Colon (tissue), 2 donors: ENCODE results near the gene ADCY7.

ENCODE experiments used
- FAIRE-seq: peaks from 2 replicates; lab custom pipeline; 2012; peaks lifted over from hg19 to GRCh38; lab: Jason Lieb, UNC
- donor health status: control.
- donor health status: control.

The ADCY7 gene

DNA sequence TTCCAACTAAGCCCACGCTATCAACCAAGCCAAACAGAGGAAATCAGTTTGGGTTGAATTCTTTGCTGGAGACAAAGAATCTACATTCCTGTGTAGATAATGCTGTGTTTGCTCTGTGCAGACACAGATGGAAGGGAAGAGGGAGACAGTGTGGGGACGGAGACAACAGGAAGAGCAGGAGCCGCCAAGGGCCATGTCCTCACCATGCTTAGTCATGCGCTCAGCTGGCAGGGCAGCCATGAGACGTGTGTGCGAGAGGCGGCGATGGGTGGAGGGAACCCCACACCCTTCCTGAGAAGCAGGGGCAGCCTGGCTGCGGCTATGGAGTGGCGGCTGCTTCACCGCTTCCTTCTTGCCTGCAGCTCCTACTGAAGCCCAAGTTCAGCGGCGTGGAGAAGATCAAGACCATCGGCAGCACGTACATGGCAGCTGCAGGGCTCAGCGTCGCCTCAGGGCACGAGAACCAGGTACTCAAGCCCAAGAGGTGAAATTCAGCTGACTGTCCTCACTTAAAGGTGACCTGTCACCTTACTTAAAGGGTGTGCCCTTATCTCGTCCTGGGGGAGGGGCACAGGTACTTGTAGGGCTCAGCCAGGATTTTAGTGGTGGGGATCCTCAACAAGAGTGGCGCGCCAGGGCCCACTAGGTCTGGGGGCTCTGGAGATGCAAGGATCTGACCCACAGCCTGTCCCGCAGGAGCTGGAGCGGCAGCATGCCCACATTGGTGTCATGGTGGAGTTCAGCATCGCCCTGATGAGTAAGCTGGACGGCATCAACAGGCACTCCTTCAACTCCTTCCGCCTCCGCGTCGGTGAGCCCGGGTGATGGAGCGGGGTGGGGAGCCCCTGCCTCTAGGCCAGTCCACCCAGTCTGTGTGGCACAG, 47.5 kb downstream of the ADCY7 start:
- FAIRE-seq = no peak

GRCh38 chr16:50314665-50315064, 48.3 kb downstream of the ADCY7 start:
- FAIRE-seq = no peak

DNA sequence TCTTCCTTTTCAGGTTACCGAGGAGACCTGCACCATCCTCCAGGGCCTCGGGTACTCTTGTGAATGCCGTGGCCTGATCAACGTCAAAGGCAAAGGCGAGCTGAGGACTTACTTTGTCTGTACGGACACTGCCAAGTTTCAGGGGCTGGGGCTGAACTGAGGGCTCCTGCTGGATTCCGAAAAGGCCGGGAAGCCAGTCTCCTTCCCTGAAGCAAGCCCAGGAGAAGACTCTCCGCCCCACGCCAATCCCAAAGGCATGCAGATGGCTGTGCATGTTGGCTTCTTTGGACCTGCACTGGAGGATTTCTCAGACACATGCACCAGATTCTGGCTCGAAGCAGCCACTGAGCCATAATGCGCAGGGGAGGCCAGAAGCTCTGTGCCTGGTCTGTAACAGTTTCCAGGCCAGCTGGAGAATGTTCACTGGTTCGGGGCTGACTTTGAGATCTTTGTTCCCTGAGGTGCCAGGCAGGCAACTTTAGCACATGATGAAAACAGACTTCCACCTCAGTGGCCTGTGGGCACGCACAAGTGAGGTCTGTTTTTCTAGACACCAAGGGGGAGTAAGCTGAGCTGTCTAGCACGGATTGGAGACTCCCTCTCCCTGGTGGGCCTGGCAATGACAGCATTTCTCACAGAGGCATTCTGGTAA, 49.1 kb downstream of the ADCY7 start:
- FAIRE-seq = no peak

GRCh38 chr16:50316102-50316847, 49.9 kb downstream of the ADCY7 start:
- no peak for FAIRE-seq

GRCh38 chr16:50316848-50317630, 50.7 kb downstream of the ADCY7 start:
- FAIRE-seq = no peak

- FAIRE-seq = no peak
Observed at GRCh38 chr16:50318796-50319578, 52.6 kb downstream of the ADCY7 start.

DNA sequence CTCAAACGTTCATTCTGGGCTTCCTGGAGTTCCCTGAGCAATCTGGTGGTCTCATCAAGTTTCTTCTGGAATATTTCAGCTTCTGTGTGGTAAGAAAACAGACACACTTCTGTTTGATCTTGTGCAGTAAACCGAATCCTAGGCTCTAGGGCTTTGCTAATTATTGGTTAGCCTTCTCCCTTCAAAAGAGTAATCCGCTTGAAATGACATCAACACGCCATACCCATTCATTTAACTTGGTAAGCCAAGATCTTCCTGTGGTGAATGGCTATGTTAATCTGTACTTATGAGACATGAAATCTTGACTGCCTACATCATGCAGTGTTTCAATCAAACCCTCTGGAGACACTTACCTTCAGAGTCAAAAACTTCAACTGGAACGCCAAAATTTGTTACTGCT, 54.0 kb downstream of the ADCY7 start:
- FAIRE-seq = no peak

GRCh38 chr16:50322333-50322732, 56.0 kb downstream of the ADCY7 start:
- FAIRE-seq = no peak

DNA sequence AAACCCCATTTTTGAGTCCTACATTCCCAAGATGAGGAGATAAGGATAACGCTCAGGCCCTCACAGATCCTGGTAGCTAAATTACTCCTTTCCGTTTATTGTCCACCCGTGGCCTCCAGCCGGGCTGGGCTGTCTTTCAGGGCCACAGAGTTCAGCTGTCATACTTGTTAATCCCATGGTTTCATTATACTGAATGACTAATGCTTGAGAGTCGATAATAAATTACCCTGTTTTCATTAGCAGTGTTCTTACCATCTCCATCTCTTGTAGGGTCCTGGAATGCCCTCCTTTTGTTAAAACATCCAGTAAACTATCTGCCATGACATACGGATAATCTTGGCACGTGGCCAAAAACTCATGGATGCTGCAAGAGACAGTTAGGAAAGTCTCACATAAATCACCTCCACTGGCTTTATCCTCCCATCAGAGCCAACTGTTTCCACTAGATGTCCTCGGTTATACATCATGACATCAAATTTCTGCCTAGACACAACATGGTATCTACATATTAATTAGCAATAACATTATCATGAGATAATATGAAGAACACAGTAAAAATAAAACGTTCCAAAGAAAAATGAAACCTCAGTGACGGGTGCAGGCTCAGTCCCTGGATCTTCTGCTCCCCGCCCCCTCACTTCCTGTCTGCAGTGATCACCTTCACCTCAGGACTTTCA, 57.1 kb downstream of the ADCY7 start:
- no peak for FAIRE-seq

GRCh38 chr16:50324345-50324744, 58.0 kb downstream of the ADCY7 start:
- FAIRE-seq = no peak

- FAIRE-seq = no peak
Observed at GRCh38 chr16:50326264-50326663, 59.9 kb downstream of the ADCY7 start.

DNA sequence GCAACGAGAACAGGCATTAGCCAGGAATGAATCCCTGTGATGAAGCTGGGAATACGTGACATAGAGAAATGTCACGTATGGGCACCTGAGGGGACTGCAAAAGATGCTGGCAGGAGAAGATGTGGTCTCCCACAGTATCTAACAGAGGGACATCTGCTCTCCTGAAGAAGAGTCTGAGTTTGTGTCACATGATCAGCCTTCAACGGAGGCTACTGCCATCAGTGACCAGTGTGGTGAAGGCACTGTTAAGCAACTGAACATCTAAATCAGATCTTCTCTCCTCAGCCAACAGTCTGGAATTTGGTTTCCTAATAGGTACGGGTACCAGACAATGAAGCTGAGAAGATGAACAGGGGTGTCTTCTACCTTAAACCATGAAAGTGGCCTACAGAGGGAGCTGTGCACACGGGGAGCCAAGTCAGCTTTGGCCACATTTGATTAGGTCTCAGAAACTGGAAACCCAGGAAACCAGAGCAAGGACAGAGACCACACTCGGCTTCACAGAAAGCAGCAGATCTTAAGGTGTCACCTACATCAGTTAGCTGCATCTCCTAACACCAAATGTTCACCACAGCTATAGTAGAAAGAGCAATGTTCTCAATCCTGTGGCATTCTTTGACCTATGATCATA, 60.6 kb downstream of the ADCY7 start:
- no peak for FAIRE-seq

- FAIRE-seq = no peak
Observed at GRCh38 chr16:50329446-50330189, 63.3 kb downstream of the ADCY7 start.

DNA sequence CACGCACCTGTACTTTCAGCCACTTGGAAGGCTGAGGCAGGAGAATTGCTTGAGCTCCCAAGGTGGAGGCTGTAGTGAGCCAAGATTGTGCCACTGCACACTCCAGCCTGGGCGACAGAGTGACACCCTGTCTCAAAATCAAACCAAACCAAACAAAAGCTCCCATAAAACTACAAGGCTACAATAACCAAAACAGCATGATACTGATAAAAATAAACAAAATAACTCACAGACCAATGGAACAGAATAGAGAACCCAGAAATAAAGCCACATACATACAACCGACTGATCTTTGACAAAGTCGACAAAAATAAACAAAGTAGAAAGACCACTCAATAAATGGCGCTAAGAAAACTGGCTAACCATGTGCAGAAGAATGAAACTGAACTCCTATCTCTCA, 65.2 kb downstream of the ADCY7 start:
- no peak for FAIRE-seq

DNA sequence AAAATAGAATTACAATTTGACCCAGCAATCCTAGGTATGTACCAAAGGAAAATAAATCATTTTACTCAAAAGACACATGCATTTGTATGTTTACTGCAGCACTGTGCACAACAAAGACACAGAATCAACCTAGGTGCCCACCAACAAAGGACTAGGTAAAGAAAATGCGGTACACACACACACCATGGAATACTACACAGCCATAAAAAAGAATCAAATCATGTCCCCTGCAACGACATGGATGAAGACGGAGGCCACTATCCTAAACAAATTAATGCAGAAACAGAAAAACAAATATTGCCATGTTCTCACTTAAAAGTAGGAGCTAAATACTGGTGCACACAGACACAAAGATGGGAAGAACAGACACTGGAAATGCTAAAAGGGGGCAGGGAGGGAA, 66.2 kb downstream of the ADCY7 start:
- no peak for FAIRE-seq

DNA sequence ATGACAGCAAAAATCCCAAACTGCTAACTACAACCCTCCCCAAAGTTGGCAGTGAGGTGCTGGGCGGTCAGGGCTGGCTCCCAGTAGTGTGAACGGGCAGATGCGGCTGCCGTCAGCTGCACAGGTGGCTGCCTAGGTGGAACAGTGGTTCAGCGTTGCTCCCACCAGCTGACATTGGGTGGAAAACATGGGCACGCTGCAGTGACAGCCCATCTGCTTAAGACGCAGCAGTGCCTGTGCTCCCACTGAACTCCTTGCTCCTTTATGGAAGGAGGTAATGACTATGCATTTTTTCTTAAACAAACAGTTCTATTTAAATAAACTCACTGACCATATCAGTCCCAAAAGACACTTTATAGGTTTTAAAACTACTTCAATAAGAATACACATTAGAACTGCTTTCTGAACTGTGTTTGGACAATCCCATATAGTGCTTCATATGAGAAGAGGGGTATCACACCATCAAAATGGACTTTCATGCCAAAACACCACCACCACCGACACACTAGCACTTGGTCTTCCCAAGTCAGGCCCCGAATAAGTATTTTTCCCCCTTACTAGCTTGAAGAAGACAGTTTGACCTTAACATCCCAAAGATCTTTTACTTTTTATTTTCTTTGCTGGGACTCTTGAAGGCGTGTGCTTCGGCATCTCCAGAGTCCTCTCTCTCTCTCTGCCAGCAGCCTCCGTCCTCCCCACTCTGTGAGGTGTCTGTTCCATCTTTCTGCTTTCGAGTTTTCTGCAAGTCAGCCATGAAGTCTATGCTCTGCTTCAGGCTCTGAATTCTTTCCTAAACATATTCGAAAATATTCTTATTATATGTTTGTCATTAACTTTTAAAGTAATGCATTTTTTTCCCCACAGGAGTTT, 68.0 kb downstream of the ADCY7 start:
- FAIRE-seq = no peak

GRCh38 chr16:50335196-50335958, 69.0 kb downstream of the ADCY7 start:
- FAIRE-seq = no peak

DNA sequence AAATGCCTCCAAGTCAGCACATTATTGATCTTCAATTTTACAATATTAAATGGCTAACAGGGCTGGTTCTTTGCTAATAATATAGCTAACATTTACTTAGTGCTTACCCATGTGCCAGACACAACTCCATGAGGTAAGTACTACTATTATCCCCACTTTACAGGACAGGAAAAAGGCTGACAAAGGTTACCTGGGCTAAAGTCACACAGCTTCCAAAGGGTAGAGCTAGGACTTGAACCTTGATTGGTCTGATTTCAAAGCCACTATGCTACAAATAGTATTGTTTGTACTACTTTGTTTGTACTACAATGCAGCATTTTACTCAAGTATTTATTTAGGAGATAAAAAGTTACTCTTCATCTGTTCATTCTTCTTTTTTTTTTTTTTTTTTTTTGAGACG, 70.5 kb downstream of the ADCY7 start:
- no peak for FAIRE-seq
